CD4-positive, alpha-beta T cell treated with Interleukin-4 for 1 hour (primary cell): ENCODE results near the gene MIPEP.
A peak's percentile ranks its signal among the peaks of the same experiment; 100 is the strongest.

Experiments used
- DNase-seq, 2 donors: peaks; one replicate each; pipeline ENCODE4 v3.0.0-alpha.2; 2020 to 2022

The MIPEP gene

DNA sequence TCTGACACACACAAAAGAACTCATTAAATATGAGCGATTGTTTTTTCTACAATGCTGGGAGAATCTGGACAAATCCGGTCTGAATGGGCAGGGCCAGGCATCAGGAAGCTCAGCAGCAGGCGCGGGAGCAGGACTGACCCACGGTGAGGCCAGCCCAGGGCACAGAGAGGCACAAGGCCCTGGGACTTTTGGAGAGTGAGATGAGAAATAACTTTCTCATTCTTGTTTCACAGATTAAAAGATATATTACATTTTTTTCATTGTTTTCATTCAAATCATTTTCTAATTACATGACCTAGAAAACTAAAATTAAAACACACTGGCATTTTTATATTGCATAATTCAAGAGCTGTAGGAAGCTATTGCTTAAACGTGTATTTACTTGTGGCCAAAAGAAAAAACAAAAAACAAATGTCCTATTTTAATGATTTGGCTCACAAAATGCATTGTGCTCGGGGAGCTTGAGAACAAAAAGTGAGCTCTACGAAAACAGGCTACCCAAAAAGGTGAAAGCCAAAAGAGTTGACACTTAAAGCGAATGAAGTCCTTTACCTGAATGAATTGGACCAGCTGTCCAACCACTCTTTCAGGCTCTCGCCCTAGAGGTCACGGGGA lies 185.8 kb downstream of the MIPEP start:
- no peak for DNase-seq

DNA sequence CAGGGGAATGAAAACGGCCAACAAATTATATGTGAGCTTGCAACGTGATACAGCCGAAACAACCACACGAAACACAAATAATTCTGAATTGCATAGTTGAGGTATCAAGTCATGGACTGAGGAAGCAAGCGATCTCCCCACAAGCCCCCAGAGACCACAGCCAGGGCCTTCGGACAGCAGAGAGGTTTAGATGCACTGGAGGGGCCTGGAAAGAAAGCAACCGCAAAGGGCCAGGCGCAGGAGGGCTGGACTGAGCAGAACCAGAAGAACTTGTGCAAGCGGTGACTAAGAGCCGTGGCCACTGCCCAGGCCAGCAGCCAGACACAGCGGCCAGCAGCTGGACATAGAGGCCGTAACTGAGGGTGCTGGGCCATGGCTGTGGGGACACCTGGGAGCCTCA lies 187.6 kb downstream of the MIPEP start:
- no peak for DNase-seq

DNA sequence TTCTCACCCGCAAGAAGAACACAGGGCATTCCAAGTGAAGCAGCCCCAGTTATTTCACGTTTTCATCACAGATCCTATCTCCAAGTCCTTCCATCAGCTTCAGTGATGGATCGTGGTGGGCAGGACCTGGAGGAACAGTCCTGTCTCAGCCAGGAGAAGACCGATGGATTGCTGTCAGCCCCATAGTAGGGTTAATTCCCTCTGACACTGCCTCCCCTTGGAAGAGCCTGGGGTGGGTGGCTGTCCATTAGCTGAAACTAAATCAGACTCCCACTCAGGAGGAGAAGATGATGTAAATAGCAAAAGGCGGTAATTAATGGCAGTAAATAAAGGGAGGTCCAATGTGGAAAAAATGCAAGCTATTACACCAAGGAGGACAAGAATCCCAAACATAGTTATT lies 188.0 kb downstream of the MIPEP start:
- no peak for DNase-seq

DNA sequence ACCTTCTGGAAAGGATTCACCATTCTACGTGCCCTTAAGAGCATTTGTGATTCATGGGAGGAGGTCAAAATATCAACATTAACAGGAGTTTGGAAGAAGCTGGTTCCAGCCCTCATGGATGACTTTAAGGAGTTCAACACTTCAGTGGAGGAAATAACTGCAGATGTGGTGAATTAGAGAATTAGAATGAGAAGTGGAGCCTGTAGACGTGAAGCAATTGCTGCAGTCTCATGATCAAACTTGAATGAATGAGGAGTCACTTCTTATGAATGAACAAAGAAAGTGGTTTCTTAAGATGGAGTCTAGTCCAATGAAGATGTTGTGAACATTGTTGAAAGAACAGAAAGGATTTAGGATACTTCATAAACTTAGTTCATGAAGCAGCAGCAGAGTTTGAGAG lies 189.9 kb downstream of the MIPEP start:
- DNase-seq = no peak

DNA sequence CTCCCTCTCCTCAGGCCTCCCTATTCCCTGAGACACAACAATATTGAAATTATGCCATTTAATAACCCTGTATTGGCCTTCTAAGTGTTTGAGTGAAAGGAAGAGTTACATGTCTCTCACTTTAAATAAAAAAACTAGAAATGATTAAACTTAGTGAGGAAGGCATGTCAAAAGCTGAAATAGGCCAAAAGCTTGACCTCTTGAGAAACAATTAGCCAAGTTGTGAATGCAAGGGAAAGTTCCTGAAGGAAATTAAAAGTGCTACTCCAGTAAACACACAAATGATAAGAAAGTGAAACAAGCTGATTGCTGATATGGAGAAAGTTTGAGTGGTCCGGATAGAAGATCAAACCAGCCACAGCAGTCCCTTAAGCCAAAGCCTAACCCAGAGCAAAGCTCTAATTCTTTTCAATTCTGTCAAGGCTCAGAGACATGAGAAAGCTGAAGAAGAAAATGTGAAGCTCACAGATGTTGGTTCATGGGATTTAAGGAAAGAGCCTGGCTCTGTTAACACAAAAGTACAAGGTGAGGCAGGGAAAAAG lies 191.4 kb downstream of the MIPEP start:
- no peak for DNase-seq

DNA sequence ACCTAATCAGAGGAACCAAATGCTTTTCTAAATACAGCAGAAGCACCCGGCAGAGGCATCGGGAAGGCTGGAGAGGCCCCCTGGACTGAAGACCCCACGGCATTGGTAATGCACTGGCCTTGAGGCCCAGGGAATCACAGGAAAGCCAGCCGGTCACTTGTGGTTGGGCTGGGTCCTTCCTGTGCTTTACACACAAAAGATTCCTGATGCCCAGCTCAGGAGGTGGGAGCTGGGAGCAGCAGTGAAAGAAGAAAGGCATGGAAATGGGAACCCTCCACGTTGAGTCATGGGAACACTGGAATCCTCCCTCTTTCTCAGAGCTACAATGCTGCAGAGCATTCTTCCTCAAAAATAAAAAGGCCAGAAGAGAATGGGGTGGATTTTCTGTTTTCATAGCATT lies 192.6 kb downstream of the MIPEP start:
- no peak for DNase-seq

DNA sequence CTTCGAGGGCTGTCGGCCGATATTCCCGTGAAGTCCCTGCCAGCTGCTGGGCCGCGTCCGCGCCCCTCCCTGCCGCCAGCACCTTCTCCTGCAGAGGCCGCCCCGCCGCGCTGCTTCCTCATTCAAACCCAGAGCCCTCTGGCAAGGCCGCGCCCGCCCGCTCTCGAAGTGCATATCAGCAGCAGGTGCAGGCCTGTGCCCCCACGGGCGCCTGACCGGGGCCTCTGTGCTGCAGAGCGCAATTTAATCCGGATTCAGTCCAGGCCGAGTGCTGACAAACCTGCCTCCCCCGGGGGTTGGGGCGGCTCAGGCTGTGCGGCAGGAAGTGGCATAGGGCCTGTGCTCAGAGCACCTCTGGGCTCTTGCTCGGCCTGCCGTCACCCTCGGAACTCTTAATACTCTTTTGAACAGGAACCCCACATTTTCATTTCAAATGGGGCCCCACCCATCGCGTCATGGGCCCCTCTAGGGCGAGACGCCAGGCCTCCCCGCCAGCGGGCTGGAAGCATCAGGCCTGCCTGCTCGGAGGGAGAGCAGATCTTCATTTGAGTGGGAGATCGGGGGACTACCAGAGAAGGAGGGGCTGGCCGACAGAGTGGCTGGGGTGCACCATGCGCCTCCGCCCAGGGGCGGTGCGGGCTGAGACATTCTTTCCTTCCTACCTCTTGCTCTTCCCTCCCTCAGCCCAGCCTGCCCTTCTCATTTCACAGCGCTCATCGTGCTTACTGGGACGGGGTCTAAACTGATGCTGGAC lies 193.3 kb downstream of the MIPEP start:
- DNase-seq = peak; percentile 48 to 72

GRCh38 chr13:23695196-23695595 lies 194.0 kb downstream of the MIPEP start:
- no peak for DNase-seq

DNA sequence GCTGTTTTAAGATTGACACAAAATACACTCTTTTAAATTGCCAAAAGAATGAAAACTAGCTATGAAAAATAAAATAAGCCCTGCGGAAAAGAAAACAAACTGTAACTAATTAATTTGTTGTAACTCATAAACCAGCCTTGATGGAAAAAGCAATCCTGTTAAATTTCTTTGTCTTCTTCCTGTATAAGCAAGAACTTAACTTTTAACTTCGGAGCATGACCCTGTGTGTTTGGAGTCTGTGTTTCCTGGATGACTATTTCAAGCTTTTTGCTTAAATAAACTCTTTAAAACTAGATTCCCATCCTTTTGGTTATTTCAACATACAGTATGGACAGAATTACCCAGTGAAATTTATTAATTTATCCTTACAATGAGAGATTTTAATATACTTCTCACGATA lies 196.4 kb downstream of the MIPEP start:
- no peak for DNase-seq

DNA sequence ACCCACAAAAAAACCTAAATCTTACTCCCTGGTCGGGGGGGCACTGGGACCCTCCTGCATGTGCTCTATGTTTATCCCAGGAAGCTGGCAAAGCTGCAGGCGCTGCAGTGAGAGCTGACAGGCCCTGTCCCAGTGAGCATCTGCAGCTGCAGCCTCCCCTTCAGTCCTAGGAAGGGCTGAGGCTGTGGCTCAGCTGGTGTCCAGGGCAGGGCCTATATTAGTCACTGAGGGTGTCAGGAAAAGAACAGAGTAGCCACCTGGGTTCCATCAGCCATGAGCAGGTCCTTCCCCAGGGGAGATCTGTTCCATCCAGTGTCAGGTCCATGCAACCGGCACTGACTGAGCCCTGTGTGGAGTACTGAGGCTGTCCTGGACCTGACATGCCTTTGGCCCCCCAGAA lies 198.5 kb downstream of the MIPEP start:
- no peak for DNase-seq

DNA sequence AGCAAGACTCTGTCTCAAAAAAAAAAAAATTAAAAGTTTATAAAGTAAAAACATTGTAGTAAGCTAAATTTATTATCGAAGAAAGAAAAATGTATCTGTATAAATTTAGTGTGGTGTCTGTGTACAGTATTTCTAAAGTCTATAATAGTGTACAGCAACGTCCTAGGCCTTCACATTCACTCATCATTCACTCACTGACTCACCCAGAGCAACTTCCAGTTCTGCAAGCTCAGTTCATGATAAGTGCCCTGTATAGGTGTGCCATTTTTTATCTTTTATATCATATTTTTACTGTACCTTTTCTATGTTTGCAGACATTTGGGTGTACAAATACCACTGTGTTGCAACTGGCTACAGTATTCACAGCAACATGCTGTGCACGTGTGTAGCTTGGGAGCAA lies 200.9 kb downstream of the MIPEP start:
- no peak for DNase-seq

DNA sequence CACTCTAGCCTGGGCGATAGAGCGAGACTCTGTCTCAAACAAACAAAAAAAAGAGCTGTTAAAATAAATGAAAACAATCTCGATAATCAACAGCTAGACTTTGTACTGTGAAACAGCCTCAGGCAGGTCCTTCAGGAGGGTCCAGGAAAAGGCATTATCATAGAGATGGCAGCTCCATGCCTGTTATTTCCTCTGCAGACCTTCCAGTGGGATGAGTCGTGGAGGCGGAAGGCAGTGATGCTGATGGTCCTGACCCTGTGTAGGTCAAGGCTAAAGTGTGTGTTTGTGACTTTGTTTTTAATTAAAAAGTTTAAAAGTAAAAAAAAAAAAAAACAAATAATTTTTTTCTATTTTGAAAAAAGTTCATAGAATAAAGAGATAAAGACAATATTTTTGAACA lies 201.6 kb downstream of the MIPEP start:
- DNase-seq = no peak

- no peak for DNase-seq
Observed at GRCh38 chr13:23686948-23687347, 202.3 kb downstream of the MIPEP start.

- DNase-seq = no peak
Observed at GRCh38 chr13:23685416-23685815, 203.8 kb downstream of the MIPEP start.

DNA sequence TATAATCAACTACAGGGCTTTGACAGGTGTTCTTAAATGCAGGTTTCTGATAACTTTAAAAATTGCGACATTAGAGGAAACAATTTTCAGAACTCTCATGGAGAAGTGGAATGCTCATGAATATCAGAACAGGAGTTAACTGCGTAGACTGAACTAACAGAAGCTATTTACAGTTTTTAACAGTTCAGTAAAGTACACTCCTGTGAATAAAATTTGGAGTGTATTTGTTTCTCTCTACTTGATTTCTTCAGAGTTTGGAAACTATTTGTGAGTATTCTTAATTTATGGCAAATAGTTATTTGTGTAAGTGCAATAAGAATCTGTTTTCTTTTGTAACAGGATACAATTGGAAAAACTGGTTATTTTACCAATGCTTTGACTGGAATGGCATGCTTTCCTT lies 204.6 kb downstream of the MIPEP start:
- DNase-seq = no peak

- no peak for DNase-seq
Observed at GRCh38 chr13:23683084-23683483, 206.1 kb downstream of the MIPEP start.

DNA sequence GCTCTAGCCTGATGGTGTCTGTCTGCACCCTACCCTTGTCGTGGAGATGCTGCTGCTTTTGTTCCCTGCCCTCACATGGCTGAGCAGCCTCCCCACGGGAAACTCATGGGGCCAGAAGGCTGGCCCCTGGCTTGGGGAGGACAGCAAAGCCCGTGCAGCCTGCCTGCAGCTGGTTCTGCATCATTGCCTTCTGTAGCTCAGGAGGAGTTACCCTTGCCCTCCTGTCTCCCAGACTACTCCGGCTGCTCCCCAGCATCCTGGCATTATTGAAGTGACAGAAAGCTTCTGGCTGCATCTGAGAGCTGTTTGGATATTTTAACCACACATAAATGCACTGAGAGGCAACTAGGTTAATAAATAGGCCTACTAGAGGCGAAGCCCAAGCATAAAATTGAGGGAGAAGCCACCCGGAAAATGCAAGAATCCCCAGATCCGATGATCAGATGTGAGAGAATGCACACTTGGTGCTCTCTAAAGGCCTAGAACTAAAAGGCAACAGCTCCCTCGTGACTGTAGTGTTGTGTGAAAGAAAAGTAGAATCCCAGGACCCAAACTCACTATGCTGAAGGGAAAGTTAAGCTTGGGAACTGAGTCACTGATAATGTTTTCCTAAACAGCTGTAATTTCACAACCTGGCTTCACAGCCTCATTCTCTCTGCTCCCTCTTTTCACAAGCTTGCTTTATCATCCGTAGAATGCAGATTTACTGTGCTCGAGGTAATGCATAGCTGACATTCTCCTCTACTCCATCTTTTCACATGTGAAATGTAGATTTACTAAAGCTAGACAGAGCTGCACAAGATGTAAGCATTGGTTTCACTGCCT lies 208.1 kb downstream of the MIPEP start:
- DNase-seq = no peak
